ENCODE data around the gene SNX14.

- no peak for TF ChIP-seq CTCF (IDR thresholded peaks at IDR 0.05; ENCODE audit: low read length)
- no peak for TF ChIP-seq EZH2 (optimal IDR thresholded peaks at IDR 0.05; ENCODE audit: low read depth, low read length)
- no peak for TF ChIP-seq EZH2phosphoT487 (IDR thresholded peaks at IDR 0.05; ENCODE audit: low read length)
These were observed 123.6 kb downstream of the SNX14 start for GRCh38 chr6:85470023-85470410.

All from MM.1S (cell line).